22Rv1 (cell line): ENCODE data around the gene ALDH9A1.

Experiments used
- CTCF ChIP-seq: fragments of 450-650 bp; IDR thresholded peaks from 2 replicates; pipeline ENCODE4 v1.5.1; 2017; ENCODE audit warnings: mild to moderate bottlenecking
- ZFX ChIP-seq: fragments of 450-650 bp; IDR thresholded peaks from 2 replicates; pipeline ENCODE4 v1.6.1; 2017; ENCODE audit warnings: antibody characterized with exemption, borderline replicate concordance

- TF ChIP-seq CTCF (no peak), ZFX (no peak)
Observed at GRCh38 chr1:165737196-165737595, 38.8 kb upstream of the ALDH9A1 start.
